HEK293T (cell line): ENCODE measurements around the gene HOXA9.

Experiments
- ARNT ChIP-seq: fragments of 450-650 bp; IDR thresholded peaks from 2 replicates; pipeline ENCODE4 v1.6.1; 2017; ENCODE audit warnings: mild to moderate bottlenecking
- BHLHE40 ChIP-seq: fragments of 450-650 bp; IDR thresholded peaks from 2 replicates; pipeline ENCODE4 v1.6.1; 2016; ENCODE audit warnings: mild to moderate bottlenecking, moderate library complexity, borderline replicate concordance
- CTBP1 ChIP-seq: fragments of 450-650 bp; IDR thresholded peaks from 2 replicates; pipeline ENCODE4 v1.6.1; 2016; ENCODE audit warnings: borderline replicate concordance
- FOXA1 ChIP-seq: fragments of 450-650 bp; IDR thresholded peaks from 2 replicates; pipeline ENCODE4 v1.6.1; 2016; ENCODE audit warnings: mild to moderate bottlenecking
- FOXK2 ChIP-seq: fragments of 450-650 bp; IDR thresholded peaks from 2 replicates; pipeline ENCODE4 v1.6.1; 2016; ENCODE audit warnings: mild to moderate bottlenecking
- FOXM1 ChIP-seq: fragments of 450-650 bp; IDR thresholded peaks from 2 replicates; pipeline ENCODE4 v1.6.1; 2017; ENCODE audit warnings: mild to moderate bottlenecking, borderline replicate concordance
- HDGF ChIP-seq: fragments of 450-650 bp; IDR thresholded peaks from 2 replicates; pipeline ENCODE4 v1.6.1; 2017; ENCODE audit warnings: antibody characterized with exemption, borderline replicate concordance
- NFRKB ChIP-seq: fragments of 450-650 bp; IDR thresholded peaks from 2 replicates; pipeline ENCODE4 v1.6.1; 2016; ENCODE audit warnings: mild to moderate bottlenecking, moderate library complexity
- SP1 ChIP-seq: fragments of 450-650 bp; IDR thresholded peaks from 2 replicates; pipeline ENCODE4 v1.6.1; 2017
- SUZ12 ChIP-seq: fragments of 450-650 bp; IDR thresholded peaks from 2 replicates; pipeline ENCODE4 v1.6.1; 2016; ENCODE audit warnings: mild to moderate bottlenecking

DNA sequence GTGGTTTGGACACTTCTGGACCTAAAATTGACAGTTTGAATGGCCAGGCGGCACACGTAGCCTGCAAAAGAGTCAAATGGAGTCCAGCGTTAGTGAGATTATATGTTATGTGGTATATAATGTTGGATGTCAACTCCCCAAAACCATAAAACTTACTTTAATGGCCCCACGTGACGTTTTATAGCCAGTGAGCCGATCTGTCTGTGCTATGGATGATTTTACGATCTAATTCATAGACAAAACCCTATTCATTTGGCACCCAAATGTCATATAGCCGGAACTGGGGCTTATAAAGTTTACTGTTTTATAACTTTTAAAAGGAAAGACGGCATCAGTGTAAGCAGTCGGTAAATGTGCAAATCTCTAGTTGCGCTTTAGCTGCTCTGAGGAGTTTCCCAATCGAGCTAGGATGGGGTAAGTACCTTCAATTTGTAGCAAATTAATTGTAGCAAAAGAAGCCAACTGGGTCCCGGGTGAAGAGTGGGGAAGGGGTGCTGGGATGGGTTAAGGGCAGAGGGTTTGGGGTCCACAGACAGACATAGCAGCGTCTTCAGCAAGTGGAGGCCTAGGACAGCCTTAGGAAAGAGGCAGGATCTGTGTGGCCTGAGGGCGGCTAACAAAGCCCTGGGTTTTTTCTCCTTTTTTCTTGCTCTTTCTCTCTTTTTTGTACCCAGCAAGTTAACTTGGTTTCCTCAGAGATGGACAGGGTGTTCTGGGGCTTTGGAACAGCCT lies 25.0 kb downstream of the HOXA9 start:
- TF ChIP-seq ARNT: peak; percentile 67; the same call in 1 of the 2 replicates
- no peak for TF ChIP-seq NFRKB
- TF ChIP-seq HDGF: no peak
- peak; percentile 48; the same call in 1 of the 2 replicates for TF ChIP-seq BHLHE40
- TF ChIP-seq FOXM1: peak; percentile 38; the same call in 1 of the 2 replicates
- no peak for TF ChIP-seq FOXK2
- peak; percentile 93 for TF ChIP-seq CTBP1
- TF ChIP-seq FOXA1: no peak
- TF ChIP-seq SUZ12: no peak
- TF ChIP-seq SP1: no peak
